GM19324 (cell line): ENCODE measurements around the gene E2F1.
"Not testable (repeated sequence)": the region's sequence is repeated elsewhere in the genome, so short reads cannot be mapped to it uniquely, and the experiment has no call there.

Experiments
- ATAC-seq: cut with Tn5 transposase; IDR thresholded peaks from one replicate; pipeline ENCODE4 v1.9.1; 2021; ENCODE audit warnings: mild to moderate bottlenecking, moderate library complexity; ENCODE audit not compliant: unreplicated experiment, low FRiP score

E2F1 gene

DNA sequence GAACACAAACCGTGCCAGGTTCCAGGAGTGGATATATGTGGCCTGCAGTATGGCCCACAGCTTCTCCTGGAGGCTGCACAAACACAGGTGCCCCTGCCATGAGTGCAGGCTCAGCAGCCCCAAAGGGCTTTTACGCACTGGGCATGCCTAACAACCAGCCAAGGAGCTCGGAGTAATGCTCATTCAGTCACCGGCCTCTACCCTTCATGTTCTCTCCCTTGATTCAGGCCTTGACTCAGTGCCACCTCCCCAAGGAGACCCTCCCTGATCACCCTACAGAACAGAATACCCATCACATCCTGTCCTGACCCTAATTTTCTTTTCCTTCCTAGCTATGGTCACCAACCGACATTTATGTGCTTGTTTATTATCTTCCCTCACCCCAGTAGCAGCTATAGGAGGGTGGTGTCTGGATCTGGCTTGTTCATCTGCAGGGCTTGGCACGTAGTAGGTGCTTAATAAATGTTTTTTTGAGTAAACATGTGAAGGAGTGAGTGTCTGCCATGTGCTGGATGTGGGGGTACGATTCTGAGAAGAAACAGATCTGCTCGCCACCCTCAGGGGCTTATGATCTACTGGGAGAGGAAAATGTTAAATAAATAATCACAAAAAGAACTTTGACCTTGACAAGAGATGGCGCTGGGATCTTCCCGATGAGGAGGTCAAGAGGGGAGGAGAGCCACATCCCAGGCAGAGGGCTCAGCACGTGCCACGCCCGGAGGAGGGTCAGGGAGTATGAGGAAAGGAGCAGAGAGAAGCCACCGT is 24.7 kb upstream of the E2F1 start:
- no peak for ATAC-seq

- no peak for ATAC-seq
Measured at GRCh38 chr20:33709905-33710541, 23.8 kb upstream of the E2F1 start.

GRCh38 chr20:33709398-33709797 is 23.2 kb upstream of the E2F1 start:
- no peak for ATAC-seq

DNA sequence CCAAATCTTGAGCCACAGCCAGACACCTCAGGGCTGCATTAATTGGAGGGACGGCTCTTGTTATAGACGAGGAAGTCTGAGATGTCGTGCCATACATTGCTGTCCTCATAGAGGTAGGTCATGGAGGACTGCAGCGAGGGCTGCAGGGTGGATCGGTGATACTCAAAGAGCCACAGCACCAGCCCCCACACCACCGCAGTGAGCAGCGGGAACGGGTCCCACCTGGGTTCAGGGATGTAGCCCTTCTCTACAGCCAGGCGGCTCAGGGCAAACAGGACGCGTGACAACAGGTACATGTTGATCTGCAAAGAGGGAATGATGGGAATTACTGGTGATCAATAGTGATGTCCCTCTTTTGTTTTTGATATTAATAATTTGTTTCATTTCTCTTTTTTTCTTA is 21.5 kb upstream of the E2F1 start:
- ATAC-seq, result no peak

GRCh38 chr20:33704197-33704924 is 18.2 kb upstream of the E2F1 start:
- no peak for ATAC-seq

- ATAC-seq, result no peak
Measured at GRCh38 chr20:33703498-33704137, 17.4 kb upstream of the E2F1 start.

DNA sequence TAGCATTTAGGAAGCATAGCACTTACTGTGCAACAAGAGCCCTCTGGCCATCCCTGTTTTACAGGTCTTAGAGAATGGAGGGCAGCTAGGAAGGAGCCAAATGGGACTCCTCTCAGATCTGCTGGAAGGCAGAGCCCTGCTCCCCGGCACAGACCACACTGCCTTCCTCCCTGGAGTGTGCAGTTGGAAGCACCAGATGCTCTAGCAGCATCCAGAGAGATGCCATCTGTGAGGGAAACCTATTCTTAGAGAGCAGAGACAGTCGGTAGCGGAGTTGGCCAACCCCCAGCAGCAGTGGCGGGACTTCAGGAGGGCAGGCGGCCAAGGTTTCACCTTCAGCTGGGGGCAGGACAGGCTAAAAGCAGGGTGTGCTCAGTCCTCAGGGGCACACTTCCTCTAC is 16.7 kb upstream of the E2F1 start:
- ATAC-seq, result no peak

- no peak for ATAC-seq
Measured at GRCh38 chr20:33701629-33702450, 15.7 kb upstream of the E2F1 start.

GRCh38 chr20:33700696-33701441 is 14.7 kb upstream of the E2F1 start:
- not testable (repeated sequence) for ATAC-seq

- ATAC-seq, result not testable (repeated sequence)
Measured at GRCh38 chr20:33698966-33699365, 12.8 kb upstream of the E2F1 start.

- no peak for ATAC-seq
Measured at GRCh38 chr20:33697129-33697528, 10.9 kb upstream of the E2F1 start.

DNA sequence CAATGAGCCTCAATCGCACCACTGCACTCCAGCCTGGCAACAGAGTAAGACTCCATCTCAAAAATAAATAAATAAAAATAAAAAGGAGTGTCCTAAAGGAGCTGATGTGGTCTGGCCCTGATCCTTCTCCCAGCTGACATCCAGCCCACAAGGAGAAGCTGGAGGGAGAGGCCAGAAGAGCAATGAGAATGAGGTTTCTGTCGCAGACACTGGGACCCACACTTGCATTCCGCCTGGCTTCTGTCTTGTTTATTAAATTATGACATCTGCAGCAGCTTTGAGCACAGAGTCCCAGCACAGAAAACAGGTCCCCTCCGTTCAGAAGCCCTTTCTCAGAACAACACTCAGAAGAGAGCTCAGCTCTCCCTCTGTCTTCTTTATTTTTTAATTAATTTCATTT is 10.3 kb upstream of the E2F1 start:
- no peak for ATAC-seq

DNA sequence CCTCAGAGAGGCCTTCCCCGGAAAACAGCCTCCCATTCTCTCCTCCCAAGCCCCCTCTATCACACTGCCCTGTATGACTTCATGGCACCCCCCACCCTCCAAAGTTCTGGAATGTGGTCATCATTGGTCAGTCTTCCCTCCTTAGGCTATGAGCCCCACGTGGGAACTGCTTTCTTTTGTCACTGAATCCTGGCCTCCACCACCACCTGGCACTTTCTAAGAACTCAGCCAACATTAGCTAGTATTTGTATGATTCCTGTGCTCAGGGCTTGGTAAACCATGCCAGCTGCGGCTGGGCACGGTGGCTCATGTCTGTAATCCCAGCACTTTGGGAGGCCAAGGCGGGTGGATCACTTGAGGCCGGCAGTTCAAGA is 8.4 kb upstream of the E2F1 start:
- no peak for ATAC-seq

- no peak for ATAC-seq
Measured at GRCh38 chr20:33693741-33694638, 7.8 kb upstream of the E2F1 start.

DNA sequence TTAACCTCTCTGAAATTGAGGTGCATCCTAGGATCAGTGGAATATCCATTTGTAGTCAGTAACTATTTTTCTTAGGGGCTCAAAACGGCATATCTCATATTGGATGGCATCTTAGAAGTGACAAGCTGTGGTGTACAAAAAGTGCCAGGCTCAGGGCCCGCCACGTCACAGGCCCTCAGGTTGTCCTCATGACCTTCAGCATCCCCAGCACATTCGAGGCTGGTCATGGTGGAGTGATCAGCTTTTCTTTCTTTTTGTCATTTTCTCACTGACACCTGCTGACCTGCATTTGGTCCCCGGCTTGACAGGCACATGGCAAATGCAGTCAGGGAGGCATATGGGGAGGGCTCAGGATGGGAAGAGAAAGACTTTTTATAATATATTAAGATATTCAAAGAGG is 7.1 kb upstream of the E2F1 start:
- ATAC-seq, result no peak

- ATAC-seq, result no peak
Measured at GRCh38 chr20:33689973-33690372, 3.8 kb upstream of the E2F1 start.

GRCh38 chr20:33689493-33689892 is 3.3 kb upstream of the E2F1 start:
- no peak for ATAC-seq

DNA sequence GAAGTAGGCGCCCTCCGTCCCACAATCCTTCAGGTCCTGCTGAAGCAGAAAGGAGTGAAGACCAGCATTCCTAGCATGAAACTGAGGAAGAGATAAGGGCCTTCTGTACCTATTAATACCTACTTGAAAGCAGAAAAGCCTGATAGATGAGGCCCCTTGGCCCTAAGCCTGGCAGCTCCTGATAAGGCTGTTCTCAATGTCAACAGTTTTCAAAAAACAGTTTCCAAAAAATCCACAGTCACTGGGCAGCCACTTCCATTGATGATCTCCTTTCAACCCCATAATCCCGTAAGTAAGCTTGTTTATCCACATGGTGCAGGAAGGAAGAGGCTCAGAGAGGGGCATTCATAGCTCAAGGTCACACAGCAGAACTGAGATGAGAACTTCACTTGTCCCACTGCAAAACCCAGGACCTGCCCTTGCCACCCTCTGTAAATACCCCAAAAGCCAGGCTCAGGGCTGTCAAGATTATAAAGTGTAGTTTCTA is 2.8 kb upstream of the E2F1 start:
- no peak for ATAC-seq
